ENCODE data around the gene LRRC27.
"Not testable (repeated sequence)": the region's sequence is repeated elsewhere in the genome, so short reads cannot be mapped to it uniquely, and the experiment has no call there.

Gene LRRC27

DNA sequence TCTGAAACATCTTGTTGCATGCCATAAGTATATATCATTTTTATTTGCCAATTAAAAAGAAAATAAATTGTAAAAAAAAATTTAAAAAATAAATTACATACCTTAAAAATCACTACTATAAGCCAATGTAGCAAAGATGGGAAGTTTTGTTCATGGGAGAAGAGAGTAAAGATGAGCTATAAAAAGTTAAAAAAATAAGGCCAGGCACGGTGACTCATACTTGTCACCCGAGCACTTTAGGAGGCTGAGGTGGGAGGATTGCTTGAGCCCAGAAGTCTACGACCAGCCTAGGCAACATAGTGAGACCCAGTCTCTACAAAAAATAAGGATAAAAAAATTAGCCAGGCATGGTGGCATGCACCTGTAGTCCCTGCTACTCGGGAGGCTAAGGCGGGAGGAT is 15.9 kb upstream of the LRRC27 start:
- DNase-seq, result no peak

DNA sequence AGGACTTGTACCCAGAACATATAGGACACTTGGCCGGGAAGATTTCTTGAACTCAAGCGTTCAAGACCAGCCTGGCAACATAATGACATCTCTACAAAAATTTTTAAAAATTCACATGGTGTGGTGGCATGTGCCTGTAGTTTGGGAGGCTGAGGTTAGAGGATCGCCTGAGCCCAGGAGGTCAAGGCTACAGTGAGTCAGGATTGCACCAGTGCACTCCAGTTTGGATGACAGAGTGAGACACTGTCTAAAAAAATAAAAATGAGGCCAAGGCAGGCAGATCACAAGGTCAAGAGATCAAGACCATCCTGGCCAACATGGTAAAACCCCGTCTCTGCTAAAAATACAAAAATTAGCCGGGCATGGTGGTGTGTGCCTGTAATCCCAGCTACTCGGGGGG is 14.5 kb upstream of the LRRC27 start:
- DNase-seq, result not testable (repeated sequence)

DNA sequence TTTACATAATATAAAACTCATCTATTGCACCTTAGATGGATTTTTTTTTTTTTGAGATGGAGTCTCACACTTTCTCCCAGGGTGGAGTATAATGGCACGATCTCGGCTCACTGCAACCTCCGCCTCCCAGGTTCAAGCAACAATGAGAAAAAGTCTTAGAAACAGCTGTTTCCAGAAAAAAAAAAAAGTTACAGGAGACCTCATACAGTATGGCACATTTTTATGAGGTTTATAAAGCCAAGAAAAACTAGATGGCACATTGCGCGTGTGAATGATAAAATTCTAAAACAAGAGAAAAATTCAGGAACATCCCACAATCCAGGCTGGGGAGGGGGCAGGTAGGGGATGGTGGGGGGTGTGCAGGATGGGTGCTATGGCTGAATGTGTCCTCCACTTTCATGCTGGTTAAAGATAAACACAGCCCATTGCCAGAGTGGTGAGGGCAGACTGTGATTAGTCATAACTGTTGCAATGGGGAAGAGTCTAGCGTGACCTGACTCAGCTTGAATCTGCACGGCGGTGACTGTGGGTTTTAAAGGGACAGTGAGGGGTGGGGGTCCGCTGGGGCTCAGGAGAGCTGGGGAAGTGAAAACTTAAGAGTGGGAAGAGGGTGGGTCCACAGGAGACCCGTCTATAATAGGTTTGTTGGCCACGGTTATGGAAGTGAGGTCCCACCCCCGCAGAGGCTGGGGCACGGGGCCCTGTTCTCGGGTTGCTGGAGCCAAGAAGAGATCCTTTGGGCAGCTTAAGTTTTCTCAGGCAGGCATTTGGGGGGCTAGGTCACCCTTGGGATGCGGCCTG is 11.9 kb upstream of the LRRC27 start:
- peak; percentile 50 to 76 for DNase-seq

DNA sequence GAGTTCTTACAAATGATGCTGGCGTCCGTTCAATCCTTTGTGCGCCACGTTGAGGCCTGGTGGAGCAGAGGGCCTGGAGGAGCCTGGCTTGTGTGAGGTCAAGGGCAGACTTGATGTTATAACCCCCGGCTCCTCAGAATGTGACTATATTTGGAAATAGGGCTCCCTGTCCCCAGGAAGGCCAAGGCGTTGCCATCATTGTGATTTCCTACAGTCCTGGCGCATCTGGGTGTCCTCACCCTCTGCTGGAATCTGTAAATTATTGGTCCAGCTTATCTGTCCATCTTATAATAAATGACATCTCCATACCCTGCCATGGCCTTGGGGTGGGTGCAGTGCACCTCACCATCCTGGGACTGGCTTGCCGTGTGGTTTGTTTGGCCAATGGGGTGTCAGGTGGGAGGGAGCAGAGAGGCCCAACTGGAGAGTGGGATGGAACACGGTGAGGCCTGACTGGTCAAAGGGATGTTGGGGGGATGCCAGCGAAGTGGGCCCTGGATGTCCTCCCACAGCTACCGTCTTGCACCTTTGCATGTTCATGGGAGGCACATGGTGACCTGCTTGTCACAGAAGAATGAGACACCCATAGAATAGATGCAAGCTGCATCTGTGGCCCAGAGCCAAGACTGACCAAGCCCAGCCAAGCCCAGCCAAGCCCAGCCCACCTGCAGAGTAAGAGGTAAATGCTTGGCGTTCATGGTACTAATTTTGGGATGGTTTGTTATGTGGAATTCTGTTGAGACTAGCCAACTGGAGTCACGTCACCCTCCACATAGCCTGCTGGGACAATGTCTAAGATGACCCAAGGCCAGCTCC is 11.1 kb upstream of the LRRC27 start:
- DNase-seq, result no peak

DNA sequence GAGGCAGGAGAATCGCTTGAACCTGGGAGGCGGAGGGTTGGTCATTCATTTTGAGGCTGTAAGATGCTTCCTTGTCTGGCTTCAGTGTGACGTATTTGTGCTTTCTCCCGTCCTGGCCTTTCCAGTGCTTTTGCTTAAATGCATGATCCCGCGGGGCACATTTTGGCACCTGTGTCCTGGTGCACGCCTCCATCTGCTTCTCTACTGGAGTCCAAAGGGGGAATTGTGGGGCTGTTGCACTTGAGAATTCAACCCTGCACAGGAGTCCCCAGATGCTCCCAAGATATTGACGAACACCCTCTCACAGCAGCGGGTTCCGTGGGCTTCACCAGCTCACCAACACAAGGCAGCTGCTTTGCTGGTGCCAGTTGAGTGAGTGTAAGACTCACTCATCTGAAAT is 10.3 kb upstream of the LRRC27 start:
- no peak for DNase-seq

DNA sequence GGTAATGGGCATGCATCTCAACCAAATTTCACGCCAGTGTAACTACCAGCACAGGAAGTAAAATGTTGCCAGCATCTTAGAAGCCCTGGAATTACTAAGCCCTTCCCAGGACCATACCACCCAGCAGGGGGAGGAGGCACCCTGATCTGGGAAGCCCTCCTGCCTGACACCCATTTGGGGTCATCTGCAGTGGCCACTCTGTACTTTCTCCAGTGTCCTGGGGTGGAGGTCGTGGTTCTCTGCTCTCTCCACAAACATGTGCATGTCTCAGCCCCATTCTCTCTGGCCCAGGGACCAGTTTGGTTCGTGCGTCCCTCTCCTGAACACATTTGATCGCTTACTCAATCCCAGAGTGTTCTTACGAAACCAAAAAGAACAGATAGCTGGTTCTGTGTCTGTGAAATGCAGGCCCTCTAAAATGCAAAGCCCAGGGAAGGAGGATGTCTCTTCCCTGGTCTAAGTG is 9.4 kb upstream of the LRRC27 start:
- DNase-seq, result peak; percentile 35 to 40

DNA sequence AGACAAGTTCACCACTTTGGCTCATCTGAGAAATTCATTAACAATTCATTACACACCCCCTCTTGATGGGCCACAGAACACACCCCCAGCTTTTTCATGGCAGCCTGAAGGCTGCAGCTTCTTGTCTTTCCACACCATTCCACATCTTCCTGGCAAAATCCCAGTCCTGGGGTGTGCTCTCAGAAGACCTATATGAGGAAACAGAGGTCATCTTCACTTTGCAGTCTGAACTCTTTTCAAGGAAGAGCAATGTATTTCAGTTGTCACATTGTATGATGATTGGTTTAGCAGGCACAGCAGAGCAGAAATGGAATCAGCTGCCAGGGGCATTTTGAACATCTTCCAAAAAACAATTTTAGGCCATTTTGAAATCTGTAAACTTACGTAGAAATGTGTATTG is 7.8 kb upstream of the LRRC27 start:
- no peak for DNase-seq

DNA sequence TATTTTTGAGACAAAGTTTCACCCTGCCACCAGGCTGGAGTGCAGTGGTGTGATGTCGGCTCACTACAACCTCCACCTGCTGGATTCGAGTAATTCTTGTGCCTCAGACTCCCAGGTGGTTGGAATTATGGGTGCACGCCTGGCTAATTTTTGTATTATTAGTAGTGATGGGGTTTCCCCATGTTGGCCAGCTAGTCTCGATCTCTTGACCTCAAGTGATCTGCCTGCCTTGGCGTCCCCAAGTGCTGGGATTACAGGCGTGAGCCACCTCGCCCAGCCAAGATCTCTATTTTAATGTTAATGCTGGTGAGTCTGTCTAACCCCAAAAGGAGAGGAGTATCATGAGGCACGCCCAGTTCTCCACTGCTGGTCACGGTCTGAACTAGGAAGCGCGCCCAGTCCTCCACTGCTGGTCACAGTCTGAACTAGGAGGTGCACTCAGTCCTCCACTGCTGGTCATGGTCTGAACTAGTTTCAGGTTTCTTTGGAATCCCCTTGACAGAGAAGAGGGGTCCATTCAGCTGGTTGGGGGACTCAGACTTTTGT is 5.6 kb upstream of the LRRC27 start:
- no peak for DNase-seq

DNA sequence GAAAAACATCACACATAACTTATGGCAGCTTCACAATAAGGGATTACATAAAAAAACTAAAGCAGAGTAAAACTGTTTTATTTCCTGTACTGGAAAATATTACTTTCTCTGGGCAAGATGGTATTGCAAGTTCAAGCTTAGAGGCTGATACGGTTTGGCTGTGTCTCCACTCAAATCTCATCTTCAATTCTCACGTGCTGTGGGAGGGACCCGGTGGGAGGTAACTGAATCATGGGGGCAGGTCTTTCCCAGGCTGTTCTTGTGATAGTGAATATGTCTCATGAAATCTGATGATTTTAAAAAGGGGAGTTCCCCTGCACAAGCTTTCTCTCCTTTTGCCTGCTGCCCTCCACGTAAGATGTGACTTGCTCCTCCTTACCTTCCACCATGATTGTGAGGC is 5.1 kb upstream of the LRRC27 start:
- no peak for DNase-seq

DNA sequence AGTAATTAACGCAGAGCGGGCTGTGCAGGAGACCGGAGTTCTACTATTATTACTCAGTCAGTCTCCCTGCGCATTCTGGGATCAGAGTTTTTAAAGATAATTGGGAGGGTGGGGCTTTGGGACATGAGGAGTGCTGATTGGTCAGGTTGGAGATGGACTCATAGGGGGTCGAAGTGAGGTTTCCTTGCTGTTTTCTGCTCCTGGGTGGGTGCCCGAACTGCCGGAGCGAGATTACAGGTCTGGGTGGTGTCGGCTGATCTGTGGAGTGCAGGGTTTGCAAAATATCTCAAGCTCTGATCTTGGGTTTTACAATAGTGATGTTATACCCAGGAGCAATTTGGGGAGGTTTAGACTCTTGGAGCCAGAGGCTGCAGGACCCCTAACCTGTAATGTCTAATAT is 3.9 kb upstream of the LRRC27 start:
- no peak for DNase-seq

DNA sequence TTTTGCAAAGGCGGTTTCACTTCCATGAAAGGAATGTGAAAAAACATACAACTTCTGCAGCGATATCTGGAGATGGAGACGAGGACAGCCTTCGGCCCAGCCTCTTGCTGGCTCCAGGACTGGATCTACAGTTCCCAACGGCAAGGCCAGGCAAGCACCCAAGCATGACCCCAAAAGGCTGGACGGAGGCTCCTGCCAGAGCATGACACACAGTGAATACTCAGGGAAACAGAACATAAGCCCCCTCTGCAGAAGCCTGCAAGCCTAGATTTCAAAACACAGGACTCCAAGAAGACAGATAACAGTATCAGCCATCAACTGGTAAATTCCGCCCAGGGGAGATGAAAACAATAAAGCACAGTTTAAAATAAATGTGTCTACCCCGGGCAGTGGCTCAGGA is 3.3 kb upstream of the LRRC27 start:
- DNase-seq, result no peak

DNA sequence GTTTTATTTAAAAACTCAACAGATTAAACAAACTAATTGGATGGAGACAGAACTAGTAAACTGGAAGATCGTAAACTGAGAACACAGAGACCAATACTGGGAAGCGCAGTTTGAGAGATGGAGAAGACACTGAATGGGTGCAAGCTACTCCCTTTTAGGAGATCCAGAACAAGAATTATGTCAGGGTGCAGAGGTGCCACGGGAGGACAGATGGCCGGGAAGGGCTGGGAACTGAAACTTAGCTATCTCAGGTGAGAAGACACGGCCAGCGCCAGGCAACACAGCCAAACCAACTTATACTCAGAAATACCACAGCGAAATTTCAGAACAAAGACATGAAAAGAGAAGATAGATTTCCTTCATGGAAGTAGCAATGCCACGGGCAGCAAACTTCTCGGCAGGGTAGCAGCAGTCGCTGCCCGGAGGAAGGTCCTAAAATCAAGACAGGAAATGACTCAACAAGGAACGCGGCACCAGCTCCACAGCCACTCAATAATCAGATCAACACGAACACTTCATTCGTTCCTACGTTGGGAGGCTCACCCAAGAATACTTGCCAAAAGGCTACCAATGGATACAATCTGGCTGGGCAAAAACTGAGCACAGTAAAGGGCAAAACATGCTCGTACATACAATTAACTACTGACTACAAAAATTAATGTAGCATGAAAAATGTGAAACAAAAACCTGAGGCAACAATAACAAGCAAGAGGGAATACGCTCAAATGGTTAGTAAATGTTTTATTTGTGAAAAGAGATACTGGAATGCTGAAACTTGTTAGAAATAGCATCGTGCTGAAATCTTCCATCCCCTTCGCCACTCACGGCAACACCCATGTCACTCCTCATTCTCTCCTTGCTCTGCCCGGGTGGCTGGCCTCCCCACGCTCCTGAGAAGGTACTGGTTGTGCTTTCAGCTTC is 2.2 kb upstream of the LRRC27 start:
- DNase-seq, result peak; percentile 29 to 44

DNA sequence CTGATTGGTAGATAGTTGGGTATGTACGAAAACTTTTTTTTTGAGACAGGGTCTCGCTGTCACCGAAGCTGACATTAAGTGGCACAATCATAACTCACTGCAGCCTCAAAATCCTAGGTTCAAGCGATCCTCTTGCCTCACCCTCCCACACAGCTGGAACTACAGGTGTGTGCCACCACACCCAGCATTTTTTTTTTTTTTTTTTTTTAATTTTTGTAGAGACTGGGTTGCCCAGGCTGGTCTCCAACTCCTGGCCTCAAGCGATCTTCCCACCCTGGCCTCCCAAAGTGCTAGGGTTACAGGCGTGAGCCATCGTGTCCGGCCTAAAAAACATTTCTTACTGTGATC is 1.5 kb upstream of the LRRC27 start:
- DNase-seq, result no peak

DNA sequence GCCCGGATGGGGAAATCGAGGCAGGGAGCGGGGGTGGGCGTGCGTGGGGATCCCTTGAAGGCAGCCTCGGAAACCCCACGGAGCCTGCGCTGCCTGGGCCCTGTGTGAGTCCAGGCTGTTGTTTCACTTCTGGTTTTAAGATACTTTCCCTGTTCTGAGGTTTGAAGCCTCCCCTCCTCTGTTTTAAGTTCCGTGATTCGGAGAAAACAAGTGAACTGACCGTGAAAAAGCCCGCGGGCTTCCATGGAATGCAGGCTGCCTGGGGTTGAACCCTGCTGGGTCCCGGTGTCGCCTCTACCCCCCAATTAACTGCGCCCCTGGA is 401 bp downstream of the LRRC27 start:
- DNase-seq, result no peak

DNA sequence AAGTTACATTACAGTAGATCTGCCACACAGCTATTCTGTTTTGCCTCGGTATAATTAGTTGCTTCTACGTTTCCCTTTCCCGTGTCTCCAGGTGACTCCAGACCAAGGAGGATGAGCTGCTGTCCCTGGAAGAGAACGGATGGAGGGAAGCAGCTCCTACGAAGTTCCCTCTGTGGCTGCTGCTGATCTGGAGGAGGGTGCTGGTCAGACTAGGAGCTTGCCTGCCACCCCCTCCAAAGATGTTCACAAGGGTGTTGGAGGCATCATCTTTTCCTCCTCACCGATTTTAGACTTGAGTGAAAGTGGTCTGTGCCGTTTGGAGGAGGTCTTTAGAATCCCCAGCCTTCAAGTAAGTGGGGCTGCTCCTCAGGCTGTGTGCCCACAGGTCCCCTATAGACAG is 1.4 kb downstream of the LRRC27 start:
- no peak for DNase-seq

DNA sequence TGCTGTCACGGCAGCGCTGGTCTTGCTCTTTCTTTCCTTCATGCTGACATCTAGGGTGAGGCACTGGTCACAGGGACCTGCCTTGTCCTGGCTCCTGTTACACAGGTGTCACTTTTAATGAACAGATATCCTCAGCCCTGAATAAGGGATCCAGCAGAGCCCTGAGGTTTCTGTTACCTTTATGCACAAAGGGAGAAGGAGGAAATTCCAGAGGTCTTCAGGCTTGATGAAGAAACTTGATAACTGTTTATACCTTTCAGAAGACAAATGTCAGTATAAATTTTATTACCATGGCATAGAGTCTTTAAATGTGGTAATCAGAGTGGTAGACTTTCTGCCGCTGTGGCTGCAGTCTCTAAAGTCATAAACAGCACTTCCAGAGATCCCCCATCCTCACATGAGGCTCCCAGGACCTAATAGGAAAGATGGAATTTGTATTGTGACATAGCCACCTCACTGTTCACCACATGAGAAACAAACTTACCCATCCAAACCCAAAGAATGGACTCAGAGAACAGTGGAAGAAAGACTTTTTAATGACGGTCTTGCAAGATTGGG is 2.7 kb downstream of the LRRC27 start:
- DNase-seq, result no peak

DNA sequence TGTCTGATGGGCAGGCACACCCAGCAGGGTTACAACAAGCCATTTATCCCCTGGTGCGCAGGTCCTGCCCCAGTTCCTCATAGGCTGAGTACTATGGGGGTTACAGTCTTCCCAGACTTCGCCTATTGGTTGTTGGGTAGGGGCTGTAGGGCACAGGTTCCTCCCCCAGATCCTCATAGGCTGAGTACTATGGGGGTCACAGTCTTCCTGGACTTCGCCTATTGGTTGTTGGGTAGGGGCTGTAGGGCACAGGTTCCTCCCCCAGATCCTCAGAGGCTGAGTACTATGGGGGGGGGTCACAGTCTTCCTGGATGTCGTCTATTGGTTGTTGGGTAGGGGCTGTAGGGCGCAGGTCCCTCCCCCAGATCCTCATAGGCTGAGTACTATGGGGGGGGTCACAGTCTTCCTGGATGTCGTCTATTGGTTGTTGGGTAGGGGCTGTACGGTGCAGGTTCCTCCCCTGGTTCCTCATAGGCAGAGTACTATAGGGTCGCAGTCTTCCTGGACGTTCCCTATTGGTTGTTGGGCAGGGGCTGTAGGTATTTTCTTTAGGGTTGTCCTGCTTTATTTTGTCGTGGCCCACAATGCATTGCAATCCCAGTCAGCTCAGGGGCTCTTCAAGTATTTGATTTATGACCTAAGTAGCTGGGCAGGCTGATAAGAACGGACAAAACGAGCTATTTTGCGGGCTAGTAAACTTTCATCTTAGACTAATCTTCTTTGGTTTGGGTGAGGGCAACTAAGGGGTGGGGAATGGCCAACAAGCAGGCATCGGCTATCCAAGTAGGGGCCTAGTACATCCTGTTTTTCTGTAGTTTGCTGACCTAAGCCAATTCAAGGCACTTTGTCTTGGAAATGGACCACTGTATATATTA is 3.4 kb downstream of the LRRC27 start:
- peak; percentile 87 to 92 for DNase-seq

DNA sequence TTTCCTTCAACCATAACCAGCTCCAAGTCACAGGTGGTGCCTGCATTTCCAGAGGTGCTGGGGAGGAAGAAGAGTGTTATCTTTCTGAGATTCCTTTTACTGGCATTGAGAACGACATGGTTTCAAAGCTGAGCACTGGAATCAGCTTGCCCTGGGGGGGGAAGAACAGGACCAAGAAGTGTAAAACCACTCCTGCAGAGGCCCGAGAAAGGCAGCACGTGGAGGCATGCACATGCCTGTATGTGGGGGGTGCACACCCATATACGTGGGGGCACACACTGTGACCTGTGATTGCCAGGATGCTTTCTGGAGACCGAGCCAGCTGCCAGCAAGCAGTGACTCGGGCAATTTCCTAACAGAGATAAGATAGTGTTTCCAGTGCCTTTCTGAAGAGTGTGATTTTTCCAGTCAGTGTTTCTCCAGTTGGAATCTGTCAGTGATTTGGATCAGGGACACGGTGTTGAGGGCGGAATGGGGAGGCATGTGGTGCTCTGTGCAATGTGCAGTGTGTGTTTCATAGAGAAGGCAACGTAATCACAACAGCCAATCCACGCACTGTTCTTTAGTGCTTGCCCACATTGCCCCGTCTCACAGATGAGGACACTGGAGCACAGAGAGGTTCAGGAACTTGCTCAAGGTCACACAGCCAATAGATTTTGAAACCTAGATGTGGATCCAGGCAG is 4.2 kb downstream of the LRRC27 start:
- no peak for DNase-seq

DNA sequence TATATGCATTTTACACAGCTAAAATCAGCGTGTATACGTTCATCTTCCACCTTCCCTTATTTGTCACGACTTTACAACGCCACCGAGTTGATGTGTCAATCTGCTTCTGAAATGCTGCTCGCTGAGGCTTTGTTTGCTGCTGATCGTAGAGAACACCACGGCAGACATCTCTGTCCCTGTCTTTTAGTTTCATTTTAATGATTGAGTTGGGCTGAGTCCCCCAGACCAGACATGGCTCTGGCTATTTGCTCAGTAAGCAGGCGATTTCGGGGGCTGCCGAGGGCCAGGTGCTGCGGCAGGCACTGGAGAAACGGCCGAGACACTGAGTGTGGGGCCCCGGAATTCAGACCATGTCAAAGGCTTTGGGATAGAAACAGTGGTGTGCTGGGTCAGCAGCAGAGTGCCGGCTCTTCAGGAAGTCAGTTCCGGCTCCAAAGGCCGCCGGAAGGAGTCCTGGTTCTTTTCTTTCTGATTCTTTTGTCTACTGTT is 5.0 kb downstream of the LRRC27 start:
- DNase-seq, result peak; percentile 28 to 37

DNA sequence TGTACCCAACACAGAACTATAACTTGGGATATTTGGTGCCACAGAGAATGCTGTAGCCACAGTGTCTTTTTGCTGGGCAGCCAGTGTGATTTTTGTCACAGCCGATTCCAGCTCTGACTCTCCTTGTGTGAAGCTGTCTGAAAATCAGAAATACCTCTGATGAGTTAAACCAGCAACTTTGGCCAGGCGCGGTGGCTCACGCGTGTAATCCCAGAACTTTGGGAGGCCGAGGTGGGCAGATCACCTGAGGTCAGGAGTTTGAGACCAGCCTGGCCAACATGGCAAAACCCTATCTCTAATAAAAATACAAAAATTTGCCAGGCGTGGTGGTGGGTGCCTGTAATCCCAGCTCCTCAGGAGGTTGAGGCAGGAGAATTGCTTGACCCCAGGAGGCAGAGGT is 5.9 kb downstream of the LRRC27 start:
- not testable (repeated sequence) for DNase-seq

DNA sequence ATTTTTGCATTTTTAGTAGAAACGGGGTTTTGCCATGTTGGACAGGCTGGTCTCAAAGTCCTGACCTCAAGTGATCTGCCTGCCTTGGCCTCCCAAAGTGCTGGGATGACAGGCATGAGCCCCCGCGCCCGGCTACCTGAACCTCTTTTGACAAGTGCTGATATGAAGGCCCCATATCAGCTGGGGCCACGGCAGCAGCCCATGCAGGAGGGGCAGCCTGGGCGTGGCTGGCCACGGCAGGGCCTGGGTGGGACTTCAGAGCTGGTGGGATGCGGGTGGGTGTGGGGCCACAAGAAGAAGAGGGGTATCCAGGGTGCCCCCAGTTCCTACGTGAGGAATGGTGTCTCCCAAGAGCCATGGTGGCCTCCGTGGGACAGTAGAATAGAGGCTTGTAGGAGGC is 6.9 kb downstream of the LRRC27 start:
- no peak for DNase-seq

Data from AML-193 (cell line).